CD14-positive monocyte (primary cell): Measurements from ENCODE around the gene RAB40B. TPM values are rescaled to one million over a fixed set of nuclear protein-coding genes. Genes with fewer than 3 reads are reported as not detected.
A peak's percentile ranks its signal among the peaks of the same experiment; 100 is the strongest.

Experiments
- DNase-seq, 3 donors: peaks; one replicate each; pipeline ENCODE4 v3.0.0-alpha.2; 2011 to 2022
- H2AFZ ChIP-seq: 2 replicates; pipeline ENCODE4 v1.6.0; 2012; ENCODE audit warnings: mild to moderate bottlenecking, low read depth, low read length, inconsistent platforms; ENCODE audit not compliant: insufficient read depth, poor library complexity, severe bottlenecking
- H3K27ac ChIP-seq, 2 donors: 1 replicate in 1 of 2; 2 replicates in 1 of 2; pipeline ENCODE4 v1.5.1; 2012 to 2013; ENCODE audit warnings: low read length in 2 of 2, control low read depth in 1 of 2, inconsistent platforms in 1 of 2, low read depth in 1 of 2, mild to moderate bottlenecking in 1 of 2
- H3K27me3 ChIP-seq, 2 donors: one replicate each; pipeline versions ENCODE4 v1.6.0 to v1.6.1; 2011 to 2013; ENCODE audit warnings: low read length in 2 of 2; ENCODE audit not compliant: control insufficient read depth in 2 of 2, insufficient read depth in 2 of 2
- H3K36me3 ChIP-seq, 2 donors: replicated peaks in 1 of 2; 1 replicate in 1 of 2; 2 replicates in 1 of 2; pipeline versions ENCODE4 v1.5.1 to v1.6.1; 2012 to 2013; ENCODE audit warnings: low read length in 2 of 2, control low read depth in 1 of 2, inconsistent platforms in 1 of 2, mild to moderate bottlenecking in 1 of 2; ENCODE audit not compliant: insufficient read depth in 2 of 2, control insufficient read depth in 1 of 2
- H3K4me1 ChIP-seq, 2 donors: 1 replicate in 1 of 2; 2 replicates in 1 of 2; pipeline versions ENCODE4 v1.5.1 to v1.6.1; 2012 to 2013; ENCODE audit warnings: low read length in 2 of 2, control low read depth in 1 of 2, inconsistent platforms in 1 of 2, mild to moderate bottlenecking in 1 of 2, moderate library complexity in 1 of 2; ENCODE audit not compliant: insufficient read depth in 2 of 2, control insufficient read depth in 1 of 2
- H3K4me2 ChIP-seq: replicated peaks from 2 replicates; pipeline ENCODE3; 2012; ENCODE audit warnings: low read length, moderate library complexity, mild to moderate bottlenecking; ENCODE audit not compliant: poor library complexity, severe bottlenecking; ENCODE audit errors: extremely low read depth
- H3K4me3 ChIP-seq, 3 experiments: fragments of 200-600 bp in 1 of 3; sonication (generic) in 1 of 3; replicated peaks in 1 of 3; 1 replicate in 2 of 3; 2 replicates in 1 of 3; pipeline ENCODE4 v1.5.1; 2011 to 2013; ENCODE audit warnings: low read length in 3 of 3, mild to moderate bottlenecking in 3 of 3, control low read depth in 2 of 3, low read depth in 2 of 3, inconsistent platforms in 1 of 3, moderate library complexity in 1 of 3
- H3K79me2 ChIP-seq: 2 replicates; pipeline ENCODE4 v1.6.0; 2012; ENCODE audit warnings: mild to moderate bottlenecking, control low read depth, inconsistent platforms, low read length, moderate library complexity; ENCODE audit not compliant: insufficient read depth
- H3K9ac ChIP-seq: 2 replicates; pipeline ENCODE4 v1.6.0; 2017; ENCODE audit warnings: low read length, mild to moderate bottlenecking; ENCODE audit not compliant: insufficient read depth, poor library complexity, severe bottlenecking
- H3K9me3 ChIP-seq, 2 donors: replicated peaks in 1 of 2; 1 replicate in 1 of 2; 2 replicates in 1 of 2; pipeline versions ENCODE4 v1.5.1 to v1.6.1; 2012 to 2013; ENCODE audit warnings: low read length in 2 of 2, control low read depth in 1 of 2; ENCODE audit not compliant: control insufficient read depth in 1 of 2, insufficient read depth in 1 of 2
- H4K20me1 ChIP-seq: 2 replicates; pipeline ENCODE4 v1.6.0; 2012; ENCODE audit warnings: mild to moderate bottlenecking, low read length, control low read depth, moderate library complexity; ENCODE audit not compliant: insufficient read depth
- H3K27ac Mint-ChIP-seq, 7 donors: one replicate each; pipeline ENCODE4 v1.8.0; 2020; ENCODE audit warnings: mild to moderate bottlenecking in 7 of 7, mixed read lengths in 7 of 7, moderate library complexity in 6 of 7, inconsistent platforms in 2 of 7
- H3K27me3 Mint-ChIP-seq, 3 donors: one replicate each; pipeline ENCODE4 v1.8.0; 2021 to 2022; ENCODE audit warnings: low read depth in 3 of 3, mild to moderate bottlenecking in 3 of 3, mixed read lengths in 3 of 3, moderate library complexity in 3 of 3, inconsistent platforms in 1 of 3
- H3K36me3 Mint-ChIP-seq, 2 donors: one replicate each; pipeline ENCODE4 v1.8.0; 2020; ENCODE audit warnings: mixed read lengths in 2 of 2, inconsistent platforms in 1 of 2, mild to moderate bottlenecking in 1 of 2
- H3K4me1 Mint-ChIP-seq: one replicate; pipeline ENCODE4 v1.8.0; 2020; ENCODE audit warnings: mild to moderate bottlenecking, mixed read lengths
- H3K4me3 Mint-ChIP-seq, 2 donors: one replicate each; pipeline ENCODE4 v1.8.0; 2020; ENCODE audit warnings: mild to moderate bottlenecking in 2 of 2, mixed read lengths in 2 of 2, moderate library complexity in 1 of 2
- H3K9me3 Mint-ChIP-seq, 7 donors: one replicate each; pipeline ENCODE4 v1.8.0; 2020 to 2022; ENCODE audit warnings: mixed read lengths in 7 of 7, mild to moderate bottlenecking in 6 of 7, moderate library complexity in 6 of 7, inconsistent platforms in 2 of 7
- WGBS: methylation state at CpG from one replicate; pipeline ENCODE4 v1.1.5; 2013; ENCODE audit warnings: missing lambda C conversion rate; ENCODE audit not compliant: insufficient coverage; 5-methylcytosine and 5-hydroxymethylcytosine counted together
- intact Hi-C, 2 donors: fragments of 100-400 bp; cut with micrococcal nuclease; formaldehyde crosslinking; loops; one replicate each; pipeline versions ENCODE4 v1.15.0 to v1.15.1; 2023
- polyA plus RNA-seq, 3 donors: library from polyadenylated mRNA; depleted of rRNA in 1 of 3; unstranded in 2 of 3; stranded (reverse) in 1 of 3; fragments of 300-500 nt in 2 of 3; fragments of >200 nt in 1 of 3; fragmentation: Illumina TruSeq in 2 of 3; gene quantifications; 1 replicate in 2 of 3; 2 replicates in 1 of 3; pipeline ENCODE4 v1.2.3, GENCODE V29; 2012 to 2021
- TF ChIP-seq, protein P1 (sequence below): fragments of 200-600 bp; IDR thresholded peaks from one replicate; pipeline ENCODE4 v1.8.0; 2022; ENCODE audit warnings: antibody characterized with exemption, mild to moderate bottlenecking

RAB40B gene
- polyA plus RNA-seq, 3 donors: 0.75 to 2.2 (median 0.95) TPM

DNA sequence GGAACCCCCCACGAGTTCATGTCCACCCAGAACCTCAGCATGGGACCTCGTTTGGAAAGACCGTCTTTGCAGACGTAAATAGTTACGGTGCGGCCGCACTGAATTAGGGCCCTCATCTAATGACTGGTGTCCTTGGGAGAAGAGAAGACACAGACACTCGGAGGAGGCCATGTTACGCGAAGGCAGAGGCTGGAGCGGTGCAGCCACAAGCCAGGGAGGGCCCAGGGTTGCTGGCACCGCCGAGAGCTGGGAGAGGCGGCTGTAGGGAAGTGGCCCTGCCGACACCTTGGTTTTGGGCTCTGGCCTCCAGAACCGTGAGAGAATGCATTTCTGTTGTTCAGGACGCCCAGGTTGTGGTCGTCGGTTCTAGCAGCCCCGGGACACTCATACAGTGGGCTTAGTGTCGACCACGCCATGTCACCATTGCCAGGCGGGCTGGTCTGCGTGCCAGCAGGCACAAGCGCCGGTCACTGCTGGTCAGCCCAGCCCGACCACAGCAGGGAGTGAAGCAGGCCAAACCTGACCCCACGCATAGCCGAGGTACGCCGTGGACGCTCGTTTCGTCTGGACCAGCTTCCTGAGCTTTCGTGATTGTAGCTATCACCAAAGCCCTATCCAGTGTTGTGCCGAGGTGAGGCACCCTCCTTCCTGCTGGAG lies 39.6 kb downstream of the RAB40B start:
- no peak overlapping the region for H3K27ac ChIP-seq
- H3K4me1 Mint-ChIP-seq: peaks cover 17% of the 10 kb centered on the region
- H3K27me3 ChIP-seq: no peaks in the 10 kb centered on the region
- H4K20me1 ChIP-seq: no peaks in the 10 kb centered on the region
- H3K27me3 Mint-ChIP-seq: peaks cover 0 to 2% (median 1%) of the 10 kb centered on the region in 3 donors
- H3K9ac ChIP-seq: no peak overlapping the region
- H3K36me3 Mint-ChIP-seq: no peaks in the 10 kb centered on the region
- no peak overlapping the region for H2AFZ ChIP-seq
- H3K9me3 Mint-ChIP-seq: peaks cover 0 to 2% (median 0%) of the 10 kb centered on the region in 7 donors
- H3K4me2 ChIP-seq: no peak overlapping the region
- no peaks in the 10 kb centered on the region for H3K79me2 ChIP-seq
- DNase-seq: no peak
- WGBS: 95% methylated on average over 36 of the region's 36 CpGs
- intact Hi-C loops: no loop called here
- no peaks in the 10 kb centered on the region for H3K9me3 ChIP-seq
- H3K36me3 ChIP-seq: no peaks in the 10 kb centered on the region
- H3K4me3 Mint-ChIP-seq: no peak overlapping the region
- H3K4me3 ChIP-seq: no peak overlapping the region
- peaks cover 18 to 19% of the 10 kb centered on the region in 2 donors for H3K4me1 ChIP-seq
- TF ChIP-seq, protein P1, sequence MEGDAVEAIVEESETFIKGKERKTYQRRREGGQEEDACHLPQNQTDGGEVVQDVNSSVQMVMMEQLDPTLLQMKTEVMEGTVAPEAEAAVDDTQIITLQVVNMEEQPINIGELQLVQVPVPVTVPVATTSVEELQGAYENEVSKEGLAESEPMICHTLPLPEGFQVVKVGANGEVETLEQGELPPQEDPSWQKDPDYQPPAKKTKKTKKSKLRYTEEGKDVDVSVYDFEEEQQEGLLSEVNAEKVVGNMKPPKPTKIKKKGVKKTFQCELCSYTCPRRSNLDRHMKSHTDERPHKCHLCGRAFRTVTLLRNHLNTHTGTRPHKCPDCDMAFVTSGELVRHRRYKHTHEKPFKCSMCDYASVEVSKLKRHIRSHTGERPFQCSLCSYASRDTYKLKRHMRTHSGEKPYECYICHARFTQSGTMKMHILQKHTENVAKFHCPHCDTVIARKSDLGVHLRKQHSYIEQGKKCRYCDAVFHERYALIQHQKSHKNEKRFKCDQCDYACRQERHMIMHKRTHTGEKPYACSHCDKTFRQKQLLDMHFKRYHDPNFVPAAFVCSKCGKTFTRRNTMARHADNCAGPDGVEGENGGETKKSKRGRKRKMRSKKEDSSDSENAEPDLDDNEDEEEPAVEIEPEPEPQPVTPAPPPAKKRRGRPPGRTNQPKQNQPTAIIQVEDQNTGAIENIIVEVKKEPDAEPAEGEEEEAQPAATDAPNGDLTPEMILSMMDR: no peak
- peak overlapping the region in 1 of 7 donors; percentile 23 for H3K27ac Mint-ChIP-seq

- no peak overlapping the region for H3K9ac ChIP-seq
Measured at GRCh38 chr17:82658331-82658730, 40.2 kb downstream of the RAB40B start.

More at GRCh38 chr17:82658331-82658730, 40.2 kb downstream of the RAB40B start:
- WGBS: 93% methylated on average over 23 of the region's 23 CpGs
- H3K4me3 ChIP-seq: no peak overlapping the region
- peaks cover 17% of the 10 kb centered on the region for H3K4me1 Mint-ChIP-seq
- TF ChIP-seq, protein P1: no peak
- H3K79me2 ChIP-seq: no peaks in the 10 kb centered on the region
- no peak overlapping the region for H3K4me2 ChIP-seq
- no peak overlapping the region for H3K4me3 Mint-ChIP-seq
- H3K9me3 ChIP-seq: no peaks in the 10 kb centered on the region
- H3K27me3 Mint-ChIP-seq: peaks cover 0 to 2% (median 1%) of the 10 kb centered on the region in 3 donors
- no peak overlapping the region for H3K27ac ChIP-seq
- H3K9me3 Mint-ChIP-seq: peaks cover 0 to 2% (median 0%) of the 10 kb centered on the region in 7 donors
- H3K36me3 ChIP-seq: no peaks in the 10 kb centered on the region
- no peaks in the 10 kb centered on the region for H3K36me3 Mint-ChIP-seq
- no peaks in the 10 kb centered on the region for H4K20me1 ChIP-seq
- no peak for DNase-seq
- no peaks in the 10 kb centered on the region for H3K27me3 ChIP-seq
- H2AFZ ChIP-seq: no peak overlapping the region
- H3K27ac Mint-ChIP-seq: peak overlapping the region in 1 of 7 donors; percentile 23
- peaks cover 18 to 22% of the 10 kb centered on the region in 2 donors for H3K4me1 ChIP-seq
- intact Hi-C loops: no loop called here
